Stimulated activated CD4-positive, alpha-beta T cell treated with anti-CD3 and anti-CD28 coated beads, Interleukin-12 subunit alpha, Interleukin-12 subunit beta, amount 100 ng/mL, for 48 hours (primary cell): Measurements from ENCODE around the gene TSEN2.
"Not testable (repeated sequence)": the region's sequence is repeated elsewhere in the genome, so short reads cannot be mapped to it uniquely, and the experiment has no call there.

Experiments
- DNase-seq, 3 donors: peaks; one replicate each; pipeline ENCODE4 v3.0.0-alpha.2; 2020; ENCODE audit warnings: low read depth in 2 of 3, low spot score in 1 of 3

Gene TSEN2

GRCh38 chr3:12471241-12471640 lies 13.0 kb upstream of the TSEN2 start:
- peak; percentile 62 to 64 (median 63) for DNase-seq

GRCh38 chr3:12472000-12472610 lies 12.2 kb upstream of the TSEN2 start:
- DNase-seq = no peak

- no peak for DNase-seq
Observed at GRCh38 chr3:12472796-12473195, 11.5 kb upstream of the TSEN2 start.

- no peak for DNase-seq
Observed at GRCh38 chr3:12473511-12473910, 10.8 kb upstream of the TSEN2 start.

GRCh38 chr3:12476238-12476897 lies 7.9 kb upstream of the TSEN2 start:
- DNase-seq = no peak

GRCh38 chr3:12477256-12477655 lies 7.0 kb upstream of the TSEN2 start:
- DNase-seq = no peak

GRCh38 chr3:12478326-12478725 lies 6.0 kb upstream of the TSEN2 start:
- DNase-seq = no peak

GRCh38 chr3:12479198-12479597 lies 5.1 kb upstream of the TSEN2 start:
- DNase-seq = not testable (repeated sequence)

GRCh38 chr3:12479919-12480427 lies 4.3 kb upstream of the TSEN2 start:
- no peak for DNase-seq

GRCh38 chr3:12483410-12483809 lies 870 bp upstream of the TSEN2 start:
- DNase-seq = no peak

- no peak for DNase-seq
Observed at GRCh38 chr3:12483872-12484197, 445 bp upstream of the TSEN2 start.

- no peak for DNase-seq
Observed at GRCh38 chr3:12484983-12485327, 675 bp downstream of the TSEN2 start.

GRCh38 chr3:12486001-12486400 lies 1.7 kb downstream of the TSEN2 start:
- no peak for DNase-seq

GRCh38 chr3:12486916-12487315 lies 2.6 kb downstream of the TSEN2 start:
- no peak for DNase-seq

- DNase-seq = no peak
Observed at GRCh38 chr3:12487336-12487735, 3.1 kb downstream of the TSEN2 start.

GRCh38 chr3:12487786-12488185 lies 3.5 kb downstream of the TSEN2 start:
- DNase-seq = no peak

- no peak for DNase-seq
Observed at GRCh38 chr3:12489368-12489767, 5.1 kb downstream of the TSEN2 start.

- DNase-seq = no peak
Observed at GRCh38 chr3:12489832-12490231, 5.6 kb downstream of the TSEN2 start.

GRCh38 chr3:12490547-12490946 lies 6.3 kb downstream of the TSEN2 start:
- DNase-seq = no peak

- no peak for DNase-seq
Observed at GRCh38 chr3:12495749-12496452, 11.6 kb downstream of the TSEN2 start.

- no peak for DNase-seq
Observed at GRCh38 chr3:12496453-12496761, 12.1 kb downstream of the TSEN2 start.

GRCh38 chr3:12499474-12499873 lies 15.2 kb downstream of the TSEN2 start:
- no peak for DNase-seq
